Measurements from ENCODE around the gene IQCH.
A peak's percentile ranks its signal among the peaks of the same experiment; 100 is the strongest.

Gene IQCH

DNA sequence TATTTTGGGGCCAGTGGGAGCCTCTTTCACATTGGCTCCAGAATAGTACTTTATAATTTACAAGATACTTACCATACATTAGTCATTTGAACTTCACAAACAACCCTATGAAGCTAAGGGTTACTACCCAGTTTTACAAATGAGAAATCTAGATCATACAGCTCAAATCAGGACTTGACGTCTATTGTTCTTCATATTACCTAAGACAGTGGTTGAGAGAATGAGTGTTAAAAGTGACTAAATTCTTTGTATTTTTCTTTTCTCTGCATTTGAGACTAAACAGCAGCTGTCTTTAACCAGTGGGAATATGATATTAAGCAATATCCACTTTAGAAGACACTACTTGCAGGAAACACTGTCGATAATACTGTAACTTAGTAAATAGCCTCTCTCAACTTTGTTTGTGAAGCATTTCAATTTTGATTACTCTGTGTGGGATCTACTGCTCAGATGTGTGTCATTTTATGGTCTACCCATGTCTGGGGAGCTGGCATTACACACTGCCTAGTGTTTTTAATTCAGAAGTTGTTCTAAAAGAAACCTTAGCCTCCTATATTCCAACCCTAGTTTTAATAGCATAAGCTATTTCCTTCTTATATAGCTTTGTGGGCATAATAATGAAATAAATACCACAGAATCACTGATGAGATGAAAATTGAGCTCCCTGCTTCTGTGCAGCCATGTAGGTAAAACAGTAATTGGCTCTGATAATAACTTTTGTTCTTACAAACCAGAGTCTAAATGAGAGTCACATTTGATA, 45.9 kb downstream of the IQCH start:
- no peak for DNase-seq (ENCODE audit: low read depth in 1 of 2, low spot score in 1 of 2)

DNA sequence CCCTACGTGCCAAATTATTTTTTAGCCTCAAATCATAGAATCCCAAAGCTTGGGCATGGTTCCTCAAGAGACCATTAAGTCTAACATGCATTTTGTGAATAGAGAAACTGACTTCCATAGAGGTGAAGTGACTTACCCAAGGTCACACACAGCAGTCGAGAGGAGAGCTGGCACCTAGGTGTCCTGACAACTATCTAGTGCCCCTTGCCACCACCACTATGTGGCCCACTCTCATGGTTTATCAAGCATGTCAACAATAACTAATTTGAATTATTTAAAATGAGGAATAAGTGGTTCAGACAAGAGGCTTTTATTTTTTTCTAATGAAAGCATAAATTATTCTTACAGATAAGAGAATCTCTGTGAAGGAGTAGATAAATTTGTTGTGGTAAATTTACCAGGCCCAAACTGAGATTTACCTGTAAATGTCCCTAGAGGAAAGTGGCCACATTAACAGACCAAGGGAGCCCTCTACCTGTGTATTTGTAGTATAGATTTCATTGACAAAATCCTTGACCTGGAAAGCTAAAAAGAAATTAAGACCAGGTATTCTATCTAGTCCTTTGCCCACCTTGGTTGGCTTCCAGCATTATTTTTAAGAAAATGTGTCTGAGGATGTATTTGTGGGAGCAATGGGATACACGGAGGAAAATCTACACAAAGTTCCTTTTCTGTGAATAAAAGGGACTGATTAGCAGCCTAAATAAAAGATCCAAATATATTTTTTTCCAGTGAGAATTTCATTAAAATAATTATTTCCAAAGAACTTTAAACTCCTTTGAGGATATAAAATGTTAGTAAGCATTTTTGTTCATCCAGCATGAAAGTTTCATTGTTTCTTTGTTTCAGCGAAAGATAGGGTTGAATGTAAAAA, 49.1 kb downstream of the IQCH start:
- DNase-seq (ENCODE audit: low read depth in 1 of 2, low spot score in 1 of 2), result peak in 1 of 2 donors; percentile 16

DNA sequence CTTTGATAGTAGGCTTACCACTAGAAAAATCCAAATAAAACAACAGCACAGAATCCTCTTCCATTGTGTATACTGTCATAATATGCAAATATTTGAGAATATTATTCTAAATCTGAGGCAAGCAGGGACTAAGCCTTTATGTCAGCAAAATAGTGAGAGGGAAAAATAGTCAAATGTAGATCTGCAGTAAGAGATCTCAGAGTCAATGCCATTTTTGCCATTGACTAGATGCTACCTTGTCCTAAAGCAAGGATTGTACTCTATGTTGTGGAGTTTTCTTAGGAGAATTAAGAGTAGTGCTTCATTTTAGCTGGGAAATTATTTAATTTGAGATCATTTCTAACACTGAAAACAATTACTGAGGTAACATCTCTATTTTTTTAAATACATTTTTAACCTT, 50.2 kb downstream of the IQCH start:
- no peak for DNase-seq (ENCODE audit: low read depth in 1 of 2, low spot score in 1 of 2)

DNA sequence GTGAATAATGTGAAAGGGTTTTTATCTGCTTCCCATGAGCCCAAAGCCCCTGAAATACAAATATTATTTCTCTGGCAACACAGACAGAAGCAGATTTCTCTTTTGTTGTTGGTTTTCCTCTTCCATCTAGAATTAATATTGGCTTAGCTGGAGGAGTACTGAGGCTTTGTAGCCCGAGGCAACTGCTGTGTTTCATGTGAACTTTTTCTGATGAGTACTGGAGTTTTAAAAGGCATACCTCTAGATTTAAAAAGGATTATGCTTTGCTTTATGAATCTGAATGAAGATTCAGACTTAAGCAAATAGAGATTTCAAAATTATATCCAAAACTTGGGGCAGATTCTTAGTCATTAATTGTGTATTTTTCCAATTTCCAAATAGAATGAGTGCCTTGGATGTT, 50.9 kb downstream of the IQCH start:
- no peak for DNase-seq (ENCODE audit: low read depth in 1 of 2, low spot score in 1 of 2)

DNA sequence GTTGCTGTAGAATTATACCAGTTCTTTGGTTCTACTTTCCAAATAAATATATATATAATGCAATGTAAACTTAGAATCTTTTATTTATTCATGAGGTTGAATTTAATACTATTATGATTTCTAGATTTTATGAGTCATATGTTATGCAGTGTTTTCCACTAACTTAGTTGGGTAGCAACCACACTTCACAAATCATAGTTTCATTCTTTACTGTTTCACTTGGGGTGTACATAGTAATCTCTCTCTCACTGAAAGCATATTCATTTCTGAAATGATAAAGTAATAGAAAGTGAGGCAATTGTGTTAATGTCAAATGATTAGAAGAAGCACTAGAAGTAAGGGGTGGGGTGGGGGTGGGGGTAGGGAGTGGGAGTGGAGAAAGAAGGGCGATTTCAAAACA, 52.6 kb downstream of the IQCH start:
- no peak for DNase-seq (ENCODE audit: low read depth in 1 of 2, low spot score in 1 of 2)

DNA sequence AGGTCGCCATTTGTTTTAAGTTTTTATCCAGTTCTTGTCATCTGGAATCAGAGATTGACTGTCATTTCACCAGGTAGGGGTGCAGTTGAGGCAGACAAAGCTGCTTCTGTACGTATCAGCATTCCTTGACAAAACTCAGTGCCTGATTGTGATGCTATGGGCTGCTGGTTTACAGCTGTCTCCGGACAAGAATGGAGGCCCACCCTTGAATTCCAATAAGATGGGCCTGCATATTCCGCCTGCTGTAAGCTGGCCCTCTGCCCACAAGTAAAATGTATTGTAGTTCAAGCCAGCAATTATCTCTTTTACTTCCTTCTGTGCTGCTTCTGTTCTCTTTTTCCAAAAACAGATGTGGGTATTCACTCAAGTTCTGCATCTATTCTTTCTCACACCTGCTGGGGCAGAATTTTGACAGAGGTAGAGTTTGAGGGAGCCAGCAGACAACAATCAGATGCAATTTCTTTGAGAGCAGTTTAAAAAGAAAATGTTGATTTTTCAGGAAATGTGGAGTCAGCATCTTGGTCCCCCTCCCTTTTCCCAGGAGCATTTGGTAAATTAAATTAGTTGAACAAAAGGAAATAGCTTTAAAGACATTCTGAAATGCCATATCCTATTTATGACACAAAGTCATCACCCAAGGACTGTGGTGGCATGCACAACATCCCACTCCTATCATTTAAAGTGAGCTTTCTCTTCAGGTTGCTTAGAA, 53.5 kb downstream of the IQCH start:
- DNase-seq (ENCODE audit: low read depth in 1 of 2, low spot score in 1 of 2), result no peak

DNA sequence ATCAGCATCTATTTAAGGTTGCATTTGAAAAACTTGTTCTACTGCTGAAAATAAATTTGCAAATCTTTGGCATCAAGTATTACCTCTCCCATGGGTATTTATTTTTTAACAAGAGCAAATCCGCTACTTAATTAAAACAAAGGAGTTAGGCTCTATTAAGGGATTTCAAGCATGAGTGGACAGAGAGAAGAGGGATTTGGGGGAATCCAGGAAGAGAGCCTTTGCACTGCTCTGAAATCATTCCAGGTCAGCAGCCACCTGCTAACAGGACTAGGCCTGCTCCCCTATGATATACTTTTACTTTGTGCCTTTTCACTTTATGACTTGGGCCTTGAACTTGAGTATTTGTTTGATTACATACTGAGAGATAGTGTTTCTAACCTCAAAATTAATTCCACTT, 57.1 kb downstream of the IQCH start:
- no peak for DNase-seq (ENCODE audit: low read depth in 1 of 2, low spot score in 1 of 2)

DNA sequence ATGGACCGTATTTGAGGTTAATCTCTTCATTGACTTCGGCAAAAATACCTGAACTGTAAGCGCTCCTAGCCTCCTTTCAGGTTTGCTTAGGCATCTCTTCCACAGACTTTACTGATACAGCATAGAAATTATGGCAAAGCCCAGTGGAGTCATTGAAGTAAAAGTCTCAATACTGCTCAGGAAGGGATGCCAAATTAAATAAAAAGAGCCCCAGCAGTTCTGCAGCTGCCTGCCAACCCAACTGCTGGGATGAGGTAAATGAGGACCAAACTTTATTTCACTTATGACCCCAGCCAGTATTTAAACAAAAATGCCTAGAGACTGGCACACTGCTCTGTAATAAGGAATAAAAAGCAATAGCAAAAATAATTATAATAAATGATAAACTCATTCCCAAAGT, 65.4 kb downstream of the IQCH start:
- DNase-seq (ENCODE audit: low read depth in 1 of 2, low spot score in 1 of 2), result no peak

DNA sequence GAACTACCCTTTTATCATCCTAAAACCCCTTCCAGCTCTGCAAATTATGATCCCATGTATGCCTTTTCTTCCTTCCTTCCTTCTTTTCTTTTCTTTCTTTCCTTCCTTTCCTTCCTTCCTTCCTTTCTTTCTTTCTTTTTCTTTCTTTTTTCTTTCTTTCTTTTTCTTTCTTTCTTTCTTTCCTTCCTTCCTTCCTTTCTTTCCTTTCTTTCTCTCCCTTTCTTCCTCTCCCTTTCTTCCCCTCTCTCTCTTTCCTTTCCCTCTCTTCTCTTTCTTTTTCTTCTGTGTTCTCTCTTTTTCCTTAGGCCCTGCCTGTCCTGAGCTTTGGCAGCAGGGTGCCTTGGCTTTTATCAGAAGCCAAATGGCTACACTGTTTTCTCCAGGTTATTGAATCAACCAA, 66.8 kb downstream of the IQCH start:
- no peak for DNase-seq (ENCODE audit: low read depth in 1 of 2, low spot score in 1 of 2)

DNA sequence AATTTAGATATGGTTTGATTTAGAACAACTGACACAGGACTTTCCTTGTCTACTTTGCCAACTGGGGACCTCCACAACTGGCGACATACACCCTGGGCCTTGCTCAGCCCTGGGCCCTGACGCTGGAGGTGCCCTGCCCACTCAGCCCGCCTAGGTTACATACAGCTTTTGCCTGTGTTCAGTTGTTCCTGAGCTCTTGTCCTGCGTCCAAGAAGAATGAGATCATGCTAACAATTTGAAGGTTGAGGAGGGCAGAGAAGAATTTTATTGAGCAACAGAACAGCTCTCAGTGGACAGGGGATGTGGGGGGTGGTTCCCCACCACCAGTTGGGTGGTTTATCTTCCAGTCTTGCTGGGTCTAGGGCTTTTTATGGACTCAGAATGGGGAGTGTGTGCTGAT, 67.9 kb downstream of the IQCH start:
- DNase-seq (ENCODE audit: low read depth in 1 of 2, low spot score in 1 of 2), result no peak

DNA sequence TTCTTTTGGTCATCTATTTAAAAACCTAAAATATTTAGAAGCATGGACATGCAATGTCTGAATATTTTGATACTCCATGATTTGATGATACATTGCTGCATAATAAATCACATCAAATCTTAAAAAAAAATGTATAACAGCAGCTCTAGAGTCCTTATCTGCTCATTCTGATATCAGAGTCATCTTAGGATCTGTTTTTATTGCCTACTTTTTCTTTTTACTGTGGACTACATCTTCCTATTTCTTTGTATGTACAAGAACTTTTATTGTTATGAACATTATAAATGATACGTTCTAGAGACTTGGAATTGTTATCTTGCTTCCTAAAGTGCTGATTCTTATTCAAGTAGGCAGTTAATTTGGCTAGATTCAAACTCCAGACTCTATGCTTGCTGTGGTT, 72.7 kb downstream of the IQCH start:
- no peak for DNase-seq (ENCODE audit: low read depth in 1 of 2, low spot score in 1 of 2)

DNA sequence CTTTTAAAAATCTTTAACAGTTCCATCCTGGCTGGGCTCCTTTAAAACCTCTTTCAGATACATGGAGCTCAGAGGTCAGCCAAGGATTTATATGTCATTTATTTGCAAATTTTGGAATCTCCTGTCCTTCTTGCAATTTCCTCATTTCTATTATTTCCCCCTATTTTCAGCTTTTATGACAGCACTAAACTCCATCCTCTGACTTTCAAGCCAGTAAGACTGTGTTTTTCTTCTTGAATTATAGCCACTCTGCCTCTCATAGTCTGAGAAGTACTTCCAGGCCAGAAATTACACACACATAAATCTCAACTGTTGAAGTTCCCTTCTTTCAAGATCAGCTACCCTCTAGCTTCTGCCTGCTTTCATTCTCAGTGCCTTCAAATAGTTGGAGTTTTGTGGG, 73.2 kb downstream of the IQCH start:
- DNase-seq (ENCODE audit: low read depth in 1 of 2, low spot score in 1 of 2), result no peak

DNA sequence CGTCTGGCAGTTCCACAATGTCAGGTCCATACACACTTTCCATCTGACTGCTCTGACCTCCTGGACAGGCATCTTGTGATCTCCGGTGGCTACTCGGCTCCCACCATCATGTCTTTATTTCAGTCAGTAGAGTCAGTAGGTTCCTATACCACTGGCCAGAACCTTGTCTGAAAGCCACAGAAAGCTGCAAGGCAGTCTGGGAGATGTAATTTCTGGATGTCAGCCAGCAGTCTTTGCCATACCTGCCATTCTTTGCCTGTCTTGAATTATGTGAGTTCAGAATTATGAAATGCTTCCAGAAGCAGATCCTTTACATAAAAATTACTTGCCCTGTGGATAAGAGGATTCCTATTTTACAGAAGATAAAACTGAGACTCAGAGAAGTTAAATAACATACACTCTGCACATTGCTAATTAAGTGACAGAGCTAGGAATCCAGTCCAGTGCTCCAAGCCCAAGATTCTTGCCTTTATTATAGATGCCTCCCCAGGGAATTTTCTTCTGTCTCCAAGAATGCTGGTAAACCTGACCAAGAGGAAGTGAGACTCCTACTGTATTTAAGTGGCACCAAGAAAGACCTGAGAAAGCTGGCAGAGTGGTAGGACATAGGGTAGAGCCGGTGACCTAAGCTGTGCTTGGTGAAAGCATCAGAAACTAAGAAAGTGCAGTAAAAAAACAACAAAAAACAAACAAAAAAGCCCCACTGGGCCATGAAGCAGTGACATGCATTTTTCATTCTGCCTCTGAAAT, 75.6 kb downstream of the IQCH start:
- DNase-seq (ENCODE audit: low read depth in 1 of 2, low spot score in 1 of 2), result no peak

DNA sequence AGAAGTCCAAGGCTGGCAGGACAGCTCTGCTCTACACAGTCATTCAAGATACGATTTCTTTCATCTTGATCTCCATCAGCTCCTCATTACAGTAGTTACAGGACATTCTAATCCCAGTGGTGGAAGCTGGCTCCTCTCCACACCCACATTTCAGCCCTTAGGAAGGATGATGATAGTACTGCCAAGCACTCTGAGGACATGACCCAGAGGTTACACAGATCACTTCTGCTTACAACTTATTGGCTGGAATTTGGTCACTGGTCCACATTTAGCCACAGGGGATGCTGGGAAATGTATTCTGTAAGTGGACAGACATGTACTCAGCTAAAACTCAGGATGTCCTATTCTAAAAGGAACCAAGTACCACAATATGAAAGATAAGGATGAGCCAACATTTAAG, 77.1 kb downstream of the IQCH start:
- DNase-seq (ENCODE audit: low read depth in 1 of 2, low spot score in 1 of 2), result no peak

DNA sequence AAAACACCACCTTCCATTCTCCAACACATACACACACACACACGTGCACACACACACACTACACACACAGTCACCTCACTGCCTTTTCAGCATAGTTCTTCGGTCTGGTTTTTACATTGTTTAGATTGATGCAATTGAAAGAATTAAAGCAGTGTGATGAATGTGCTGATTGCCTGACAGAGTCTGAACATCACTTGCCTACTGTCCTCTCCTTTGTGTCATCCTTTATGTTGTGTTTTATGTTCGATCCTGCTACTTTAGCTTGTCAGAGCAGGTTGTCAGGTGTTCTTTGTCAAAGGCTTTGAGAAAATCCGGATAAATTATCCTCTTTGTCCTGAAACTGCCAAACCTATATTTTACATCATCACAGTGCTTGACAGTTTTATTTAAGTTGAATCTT, 80.4 kb downstream of the IQCH start:
- DNase-seq (ENCODE audit: low read depth in 1 of 2, low spot score in 1 of 2), result no peak

DNA sequence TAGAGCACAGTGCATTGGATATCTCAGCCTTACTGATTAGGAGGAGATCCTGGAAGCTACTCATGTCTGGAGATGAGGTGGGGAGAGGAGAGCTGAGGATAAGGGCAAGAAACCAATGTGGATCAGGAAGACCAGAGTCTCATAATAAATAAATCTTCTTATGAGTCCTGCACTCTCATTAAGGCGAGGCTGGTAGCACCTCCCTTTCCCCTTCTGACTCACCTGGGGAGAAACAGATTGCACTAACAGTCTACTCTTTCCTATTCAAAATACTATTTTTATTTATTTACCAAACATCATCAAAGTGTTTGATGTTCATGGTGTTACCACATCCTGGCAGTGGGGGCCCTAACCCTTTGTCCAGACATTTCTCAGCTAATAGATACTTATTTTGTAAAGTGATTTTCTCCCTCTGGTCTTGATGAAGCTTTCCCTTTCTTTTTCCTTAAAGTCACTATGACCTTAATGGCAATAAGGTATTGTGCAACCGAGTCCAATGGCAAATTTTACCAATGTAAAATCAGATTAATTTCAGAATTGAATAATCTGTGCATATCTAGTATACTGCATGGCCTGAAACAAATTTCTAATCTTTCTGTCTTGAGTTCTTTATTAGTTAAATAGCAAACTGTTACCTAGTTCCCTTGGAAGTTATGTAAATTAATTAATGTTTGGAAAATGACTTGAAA, 81.1 kb downstream of the IQCH start:
- DNase-seq (ENCODE audit: low read depth in 1 of 2, low spot score in 1 of 2), result no peak

DNA sequence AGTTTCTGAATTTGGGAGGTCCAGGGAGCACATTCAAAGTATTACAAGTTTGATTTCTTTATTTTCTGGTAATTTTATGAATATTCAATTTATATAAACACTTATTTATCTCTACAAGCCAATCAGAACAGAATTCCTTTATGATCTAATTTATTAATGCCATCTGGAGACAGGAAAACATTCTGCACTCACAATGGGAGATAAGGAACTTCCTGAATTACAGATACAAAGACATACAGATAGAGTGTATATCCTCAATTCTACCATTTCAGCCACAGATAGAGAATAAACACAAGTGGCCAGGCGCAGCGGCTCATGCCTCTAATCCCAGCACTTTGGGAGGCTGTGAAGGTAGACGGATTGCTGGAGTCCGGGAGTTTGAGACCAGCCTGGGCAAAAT, 86.0 kb downstream of the IQCH start:
- no peak for DNase-seq (ENCODE audit: low read depth in 1 of 2, low spot score in 1 of 2)

DNA sequence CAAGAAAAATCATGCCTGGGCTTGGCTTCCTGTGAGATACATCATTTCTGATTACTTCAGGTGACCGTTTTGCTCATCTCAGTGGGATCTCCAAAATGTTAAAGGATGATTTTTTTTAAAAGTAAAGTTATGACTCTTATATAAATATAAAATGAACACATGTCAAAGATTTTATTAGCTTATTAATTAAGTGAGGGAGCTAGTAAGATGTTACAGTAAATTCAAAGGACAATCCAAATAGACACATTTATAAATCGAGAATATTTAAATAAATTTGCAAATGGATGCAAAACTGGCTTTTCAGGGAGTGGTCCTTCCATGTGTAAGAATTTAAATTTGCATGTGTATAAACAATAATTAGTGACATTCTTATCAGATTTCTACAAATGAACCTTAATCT, 87.0 kb downstream of the IQCH start:
- DNase-seq (ENCODE audit: low read depth in 1 of 2, low spot score in 1 of 2), result no peak

DNA sequence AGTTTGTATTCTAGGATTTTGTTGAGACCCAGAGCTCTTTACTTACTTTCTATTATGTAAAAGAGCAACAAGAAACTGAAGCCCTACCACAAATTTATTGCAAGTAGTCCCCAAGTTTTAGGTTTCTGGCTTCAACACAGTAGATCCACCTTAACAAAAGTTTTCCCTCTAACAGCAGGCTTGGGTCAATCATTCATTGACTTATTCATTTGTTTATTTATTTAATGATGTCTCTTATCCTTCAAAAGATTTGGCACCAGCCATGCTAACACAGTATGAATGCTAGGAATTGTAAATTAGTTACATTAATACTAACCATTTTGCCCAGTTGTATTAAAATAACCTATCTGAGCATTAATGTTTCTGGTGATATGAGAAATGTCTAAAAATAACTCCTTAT, 88.6 kb downstream of the IQCH start:
- no peak for DNase-seq (ENCODE audit: low read depth in 1 of 2, low spot score in 1 of 2)

DNA sequence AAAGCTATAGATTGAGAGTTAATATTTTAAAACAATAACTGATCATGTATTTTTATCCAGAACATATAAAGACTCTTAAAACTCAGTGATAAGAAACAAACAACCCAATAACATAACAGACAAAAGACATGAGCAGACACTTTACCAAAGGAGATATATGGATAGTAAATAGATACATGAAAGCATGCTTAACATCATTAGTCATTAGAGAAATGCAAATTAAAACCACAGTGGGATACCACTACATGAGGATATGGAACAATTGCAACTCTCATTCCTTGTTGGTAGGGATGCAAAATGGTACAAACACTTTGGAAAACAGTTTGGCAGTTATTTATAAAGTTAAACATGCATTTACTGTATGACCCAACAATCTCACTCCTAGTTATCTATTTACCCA, 95.0 kb downstream of the IQCH start:
- no peak for DNase-seq (ENCODE audit: low read depth in 1 of 2, low spot score in 1 of 2)

DNA sequence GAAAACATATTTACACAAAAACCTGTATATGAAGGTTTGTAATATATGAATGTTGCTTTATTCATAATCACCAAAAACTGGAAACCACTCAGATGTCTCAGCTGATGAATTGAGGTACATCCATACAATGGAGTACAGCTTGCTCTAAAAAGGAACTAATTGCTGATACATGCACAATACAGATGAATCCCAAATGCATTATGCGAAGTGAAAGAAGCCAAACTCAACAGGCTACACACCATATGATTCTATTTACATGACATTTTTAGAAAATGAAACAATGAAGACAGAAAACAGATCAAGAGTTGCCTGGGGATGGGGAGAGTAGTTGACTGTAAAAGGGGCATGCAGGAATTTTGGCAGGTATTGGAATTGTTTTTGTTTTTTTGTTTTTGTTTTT, 95.5 kb downstream of the IQCH start:
- DNase-seq (ENCODE audit: low read depth in 1 of 2, low spot score in 1 of 2), result no peak
